Upper lobe of right lung (tissue), 1 donor: ENCODE results near the gene INPP5A. TPM values are rescaled to one million over a fixed set of nuclear protein-coding genes. Genes with fewer than 3 reads are reported as not detected.

Experiments used
- ATAC-seq: fragments of 200-7000 bp; cut with Tn5 transposase; one replicate; pipeline ENCODE4 v1.9.1; 2020; ENCODE audit warnings: mild to moderate bottlenecking, moderate library complexity
- DNase-seq: peaks from one replicate; pipeline ENCODE4 v3.0.0-alpha.2; 2020
- H3K27ac ChIP-seq: fragments of 200-600 bp; one replicate; pipeline ENCODE4 v1.8.0; 2022
- H3K27me3 ChIP-seq: fragments of 200-600 bp; one replicate; pipeline ENCODE4 v1.8.0; 2022; ENCODE audit warnings: mild to moderate bottlenecking
- H3K36me3 ChIP-seq: fragments of 200-600 bp; one replicate; pipeline ENCODE4 v1.8.0; 2022
- H3K4me1 ChIP-seq: fragments of 200-600 bp; one replicate; pipeline ENCODE4 v1.8.0; 2022
- H3K4me3 ChIP-seq: fragments of 200-600 bp; one replicate; pipeline ENCODE4 v1.8.0; 2022; ENCODE audit warnings: mild to moderate bottlenecking
- H3K9me3 ChIP-seq: fragments of 200-600 bp; one replicate; pipeline ENCODE4 v1.8.0; 2022
- intact Hi-C: fragments of 100-400 bp; cut with DNase I; formaldehyde crosslinking; loops from one replicate; pipeline ENCODE4 v1.11.0; 2022
- total RNA-seq: library from RNA; stranded (reverse); fragmentation: NEBNext Ultra II Directional; extraction: Animal tissue kit (Norgen Biotek cat#: 25700); gene quantifications from one replicate; pipeline ENCODE4 v1.2.1, GENCODE V29; 2021
- TF ChIP-seq, protein P1 (sequence below): fragments of 200-600 bp; IDR thresholded peaks from one replicate; pipeline ENCODE4 v1.8.0; 2022; ENCODE audit warnings: antibody characterized with exemption
- donor health status: DM: no; HTN: yes; CAD: no; lungs with severe emphysema.

INPP5A gene
- total RNA-seq, 1 donor from 2014 or later: 38.3 TPM

DNA sequence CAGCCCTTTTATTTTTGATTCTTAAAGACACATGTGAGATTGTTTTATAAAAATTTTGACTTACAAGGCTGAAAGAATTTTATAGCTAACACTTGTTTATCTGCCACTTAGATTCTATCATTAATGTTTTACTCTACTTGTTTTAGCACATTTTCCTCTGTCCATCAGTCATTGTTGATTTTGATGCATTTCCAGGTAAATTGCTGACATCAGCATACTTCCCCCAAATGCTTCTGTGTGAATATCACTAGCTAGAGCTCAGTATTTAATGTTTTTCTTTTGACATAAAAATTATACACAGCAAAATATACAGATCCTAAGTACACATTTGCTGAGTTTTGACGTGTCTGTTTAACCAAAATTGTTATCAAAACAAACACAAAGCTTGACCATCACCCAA lies 43.0 kb downstream of the INPP5A start:
- Histone ChIP-seq H3K4me1 (peaks cover 39% of the 10 kb centered on the region), H3K27ac (no peak overlapping the region), H3K4me3 (no peak overlapping the region), H3K9me3 (no peaks in the 10 kb centered on the region), H3K27me3 (no peaks in the 10 kb centered on the region), H3K36me3 (no peaks in the 10 kb centered on the region)
- DNase-seq: no peak
- TF ChIP-seq, protein P1, sequence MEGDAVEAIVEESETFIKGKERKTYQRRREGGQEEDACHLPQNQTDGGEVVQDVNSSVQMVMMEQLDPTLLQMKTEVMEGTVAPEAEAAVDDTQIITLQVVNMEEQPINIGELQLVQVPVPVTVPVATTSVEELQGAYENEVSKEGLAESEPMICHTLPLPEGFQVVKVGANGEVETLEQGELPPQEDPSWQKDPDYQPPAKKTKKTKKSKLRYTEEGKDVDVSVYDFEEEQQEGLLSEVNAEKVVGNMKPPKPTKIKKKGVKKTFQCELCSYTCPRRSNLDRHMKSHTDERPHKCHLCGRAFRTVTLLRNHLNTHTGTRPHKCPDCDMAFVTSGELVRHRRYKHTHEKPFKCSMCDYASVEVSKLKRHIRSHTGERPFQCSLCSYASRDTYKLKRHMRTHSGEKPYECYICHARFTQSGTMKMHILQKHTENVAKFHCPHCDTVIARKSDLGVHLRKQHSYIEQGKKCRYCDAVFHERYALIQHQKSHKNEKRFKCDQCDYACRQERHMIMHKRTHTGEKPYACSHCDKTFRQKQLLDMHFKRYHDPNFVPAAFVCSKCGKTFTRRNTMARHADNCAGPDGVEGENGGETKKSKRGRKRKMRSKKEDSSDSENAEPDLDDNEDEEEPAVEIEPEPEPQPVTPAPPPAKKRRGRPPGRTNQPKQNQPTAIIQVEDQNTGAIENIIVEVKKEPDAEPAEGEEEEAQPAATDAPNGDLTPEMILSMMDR: no peak
- no peak for ATAC-seq
- intact Hi-C loops: no loop called here

- Histone ChIP-seq H3K4me1 (peaks cover 41% of the 10 kb centered on the region), H3K27ac (no peak overlapping the region), H3K9me3 (no peaks in the 10 kb centered on the region), H3K27me3 (no peaks in the 10 kb centered on the region), H3K36me3 (no peaks in the 10 kb centered on the region), H3K4me3 (no peak overlapping the region)
- intact Hi-C loops: no loop called here
- ATAC-seq (no peak), DNase-seq (no peak)
- TF ChIP-seq, protein P1: no peak
These were observed 44.5 kb downstream of the INPP5A start for GRCh38 chr10:132582137-132582536.

- DNase-seq (no peak), ATAC-seq (no peak)
- no peaks in the 10 kb centered on the region for H3K27me3 ChIP-seq
- no peak overlapping the region for H3K27ac ChIP-seq
- H3K9me3 ChIP-seq: no peaks in the 10 kb centered on the region
- TF ChIP-seq, protein P1: no peak
- intact Hi-C loops: no loop called here
- no peaks in the 10 kb centered on the region for H3K36me3 ChIP-seq
- no peak overlapping the region for H3K4me3 ChIP-seq
- peaks cover 43% of the 10 kb centered on the region for H3K4me1 ChIP-seq
These were observed 45.2 kb downstream of the INPP5A start for GRCh38 chr10:132582771-132583170.

GRCh38 chr10:132583456-132583855 lies 45.9 kb downstream of the INPP5A start:
- Histone ChIP-seq H3K9me3 (no peaks in the 10 kb centered on the region), H3K27ac (no peak overlapping the region), H3K27me3 (no peaks in the 10 kb centered on the region), H3K36me3 (no peaks in the 10 kb centered on the region), H3K4me1 (peaks cover 44% of the 10 kb centered on the region), H3K4me3 (no peak overlapping the region)
- intact Hi-C loops: no loop called here
- no peak for ATAC-seq
- DNase-seq: no peak
- TF ChIP-seq, protein P1: no peak

- no peak for ATAC-seq
- peaks cover 50% of the 10 kb centered on the region for H3K4me1 ChIP-seq
- no peak for DNase-seq
- H3K9me3 ChIP-seq: no peaks in the 10 kb centered on the region
- TF ChIP-seq, protein P1: no peak
- H3K27me3 ChIP-seq: no peaks in the 10 kb centered on the region
- intact Hi-C loops: no loop called here
- H3K27ac ChIP-seq: no peak overlapping the region
- H3K36me3 ChIP-seq: no peaks in the 10 kb centered on the region
- H3K4me3 ChIP-seq: no peak overlapping the region
These were observed 46.5 kb downstream of the INPP5A start for GRCh38 chr10:132584081-132584480.
